Panc1 (cell line): ENCODE measurements around the gene AGBL2. TPM values are rescaled to one million over a fixed set of nuclear protein-coding genes. Genes with fewer than 3 reads are reported as not detected.
A peak's percentile ranks its signal among the peaks of the same experiment; 100 is the strongest.
"Not testable (repeated sequence)": the region's sequence is repeated elsewhere in the genome, so short reads cannot be mapped to it uniquely, and the experiment has no call there.

Experiments used
- ATAC-seq: fragments of 200-7000 bp; cut with Tn5 transposase; 2 replicates; pipeline ENCODE4 v1.9.1; 2020; ENCODE audit warnings: mild to moderate bottlenecking, moderate library complexity
- Bru-seq: library from RNA; stranded (reverse); fragments of 400-500 nt; gene quantifications from one replicate; lab custom pipeline; 2021; lab: Mats Ljungman, UMichigan
- BruChase-seq, 2 experiments: library from RNA; stranded (reverse); fragments of 400-500 nt; gene quantifications; one replicate each; lab custom pipeline; 2021; lab: Mats Ljungman, UMichigan
- BruUV-seq: library from RNA; stranded (reverse); fragments of 400-500 nt; replicated peaks from 2 replicates; lab custom pipeline; 2021; lab: Mats Ljungman, UMichigan
- CTCF ChIA-PET: fragments of 300-600 bp; sonication (Branson Sonifier 250); formaldehyde crosslinking; loops from one replicate; lab custom pipeline; 2022; ENCODE audit warnings: antibody characterized with exemption; lab: Charles Lee
- POLR2A ChIA-PET: fragments of 300-600 bp; sonication (Branson Sonifier 250); formaldehyde crosslinking; loops from one replicate; lab custom pipeline; 2022; ENCODE audit warnings: antibody characterized with exemption; lab: Charles Lee
- DNase-seq: peaks from one replicate; pipeline ENCODE4 v3.0.0-alpha.2; 2010; ENCODE audit warnings: low read depth, low spot score
- H3K27ac ChIP-seq: 2 replicates; pipeline ENCODE4 v1.5.1; 2011; ENCODE audit warnings: mild to moderate bottlenecking, low read length, inconsistent platforms
- H3K27me3 ChIP-seq: fragments of 200-500 bp; sonication (Bioruptor generic); 2 replicates; pipeline ENCODE4 v1.6.0; 2014; ENCODE audit warnings: low read length, inconsistent platforms; ENCODE audit not compliant: control insufficient read depth, insufficient read depth
- H3K36me3 ChIP-seq: fragments of 200-500 bp; sonication (Bioruptor generic); 2 replicates; pipeline ENCODE4 v1.5.1; 2014; ENCODE audit warnings: inconsistent platforms, mild to moderate bottlenecking, low read length, moderate library complexity; ENCODE audit not compliant: control insufficient read depth, insufficient read depth
- H3K4me1 ChIP-seq: 2 replicates; pipeline ENCODE4 v1.5.1; 2011; ENCODE audit warnings: inconsistent platforms, mild to moderate bottlenecking, low read length, moderate library complexity; ENCODE audit not compliant: control insufficient read depth, insufficient read depth
- H3K4me3 ChIP-seq, 2 experiments: 2 replicates each; pipeline ENCODE4 v1.5.1; 2011 to 2012; ENCODE audit warnings: low read depth in 2 of 2, low read length in 2 of 2, mild to moderate bottlenecking in 2 of 2, inconsistent platforms in 1 of 2, moderate library complexity in 1 of 2
- H3K9me3 ChIP-seq: fragments of 200-500 bp; sonication (Bioruptor generic); 2 replicates; pipeline ENCODE4 v1.5.1; 2014; ENCODE audit warnings: low read depth, mild to moderate bottlenecking, inconsistent platforms, low read length, moderate library complexity; ENCODE audit not compliant: control insufficient read depth, insufficient read depth
- POLR2AphosphoS5 ChIP-seq: IDR thresholded peaks from 2 replicates; pipeline ENCODE4 v1.6.1; 2012; ENCODE audit warnings: mild to moderate bottlenecking, low read depth, low read length, moderate library complexity
- SIN3A ChIP-seq: IDR thresholded peaks from 2 replicates; pipeline ENCODE4 v1.6.1; 2012; ENCODE audit warnings: low read depth, mild to moderate bottlenecking, low read length, moderate library complexity, borderline replicate concordance; ENCODE audit not compliant: insufficient read depth
- TCF7L2 ChIP-seq: IDR thresholded peaks from 2 replicates; pipeline ENCODE4 v1.6.1; 2011; ENCODE audit warnings: mild to moderate bottlenecking, low read depth, low read length, inconsistent platforms
- in situ Hi-C: cut with HindIII; loops from 2 replicates; pipeline ENCODE4 v1.10.0; 2016; ENCODE audit warnings: low sequenced_read_pairs, low pct_unique_long_range_greater_than_20kb
- intact Hi-C: fragments of 100-400 bp; cut with micrococcal nuclease; formaldehyde crosslinking; loops from one replicate; pipeline ENCODE4 v1.10.0; 2022; ENCODE audit not compliant: unreplicated experiment
- long read RNA-seq: library from polyadenylated mRNA; unstranded; transcript quantifications from one replicate; pipeline ENCODE4 v2.0.0, GENCODE V29; 2021; ENCODE audit not compliant: unreplicated experiment
- polyA plus RNA-seq: library from polyadenylated mRNA; unstranded; fragments of >200 nt; gene quantifications from one replicate; pipeline ENCODE4 v1.2.1, GENCODE V29; 2012; ENCODE audit warnings: missing spikeins; ENCODE audit not compliant: insufficient read length
- total RNA-seq: library from RNA; stranded (reverse); gene quantifications from one replicate; pipeline ENCODE4 v1.2.1, GENCODE V29; 2021; ENCODE audit not compliant: unreplicated experiment
- TF ChIP-seq, protein P1 (sequence below), 2 experiments: IDR thresholded peaks; 2 replicates each; pipeline ENCODE4 v1.6.1; 2011 to 2012; ENCODE audit warnings: low read depth in 2 of 2, control low read depth in 1 of 2, low read length in 1 of 2, mild to moderate bottlenecking in 1 of 2, moderate library complexity in 1 of 2; ENCODE audit not compliant: insufficient read depth in 1 of 2

AGBL2 gene, protein sequence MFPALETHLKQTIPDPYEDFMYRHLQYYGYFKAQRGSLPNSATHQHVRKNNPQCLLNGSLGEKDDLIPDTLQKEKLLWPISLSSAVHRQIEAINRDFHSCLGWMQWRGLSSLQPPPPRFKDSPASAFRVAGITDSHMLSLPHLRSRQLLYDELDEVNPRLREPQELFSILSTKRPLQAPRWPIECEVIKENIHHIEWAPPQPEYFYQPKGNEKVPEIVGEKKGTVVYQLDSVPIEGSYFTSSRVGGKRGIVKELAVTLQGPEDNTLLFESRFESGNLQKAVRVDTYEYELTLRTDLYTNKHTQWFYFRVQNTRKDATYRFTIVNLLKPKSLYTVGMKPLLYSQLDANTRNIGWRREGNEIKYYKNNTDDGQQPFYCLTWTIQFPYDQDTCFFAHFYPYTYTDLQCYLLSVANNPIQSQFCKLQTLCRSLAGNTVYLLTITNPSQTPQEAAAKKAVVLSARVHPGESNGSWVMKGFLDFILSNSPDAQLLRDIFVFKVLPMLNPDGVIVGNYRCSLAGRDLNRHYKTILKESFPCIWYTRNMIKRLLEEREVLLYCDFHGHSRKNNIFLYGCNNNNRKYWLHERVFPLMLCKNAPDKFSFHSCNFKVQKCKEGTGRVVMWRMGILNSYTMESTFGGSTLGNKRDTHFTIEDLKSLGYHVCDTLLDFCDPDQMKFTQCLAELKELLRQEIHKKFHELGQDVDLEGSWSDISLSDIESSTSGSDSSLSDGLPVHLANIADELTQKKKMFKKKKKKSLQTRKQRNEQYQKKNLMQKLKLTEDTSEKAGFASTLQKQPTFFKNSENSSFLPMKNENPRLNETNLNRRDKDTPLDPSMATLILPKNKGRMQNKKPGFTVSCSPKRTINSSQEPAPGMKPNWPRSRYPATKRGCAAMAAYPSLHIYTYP
- total RNA-seq, result 6.8 TPM
- 3.2 TPM for polyA plus RNA-seq
- Bru-seq, nascent RNA, result percentile 47 among the genes with signal in this experiment
- percentile 51 among the genes with signal in this experiment for BruChase-seq, experiment 1, labeled RNA remaining after a 2-hour chase
- percentile 52 among the genes with signal in this experiment for BruChase-seq, experiment 2, labeled RNA remaining after a 6-hour chase
- long read RNA-seq, partial matches to known transcripts, result 1 of 4 reads
- long read RNA-seq, other reads (novel, unspliced or antisense), result 3 of 4 reads

DNA sequence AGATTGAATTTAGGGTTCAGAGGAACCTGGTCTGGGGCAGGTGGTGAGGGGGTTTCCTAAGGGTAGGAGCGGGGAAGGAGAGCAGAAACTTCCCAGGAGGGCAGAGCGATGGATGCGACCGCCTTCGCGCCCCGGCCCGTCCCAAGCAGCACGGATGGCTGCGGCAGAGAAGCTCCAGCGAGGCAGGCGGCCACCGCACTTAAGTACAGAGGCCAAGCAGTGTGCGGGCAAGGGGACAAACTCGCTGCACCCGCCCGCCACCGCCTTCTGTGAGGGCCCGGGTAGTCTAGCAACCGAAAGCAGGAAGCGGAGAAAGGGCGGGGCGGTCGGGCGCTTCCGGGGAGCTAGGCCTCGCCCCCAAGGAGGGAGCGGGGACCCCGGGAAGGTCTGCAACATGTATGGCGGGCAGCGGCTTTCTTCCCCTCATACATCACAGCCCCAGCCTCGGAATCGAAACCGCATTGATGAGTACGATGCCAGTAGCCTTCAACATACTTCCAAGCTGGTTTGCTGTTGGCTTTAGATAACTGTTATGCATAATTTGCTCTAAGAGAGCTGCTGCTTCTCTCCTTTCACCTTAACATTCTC lies at the start of gene AGBL2:
Gene AGBL2, minus strand, starts transcription at position 288 of the 588 bp plus-strand sequence. CDS start 719 bp downstream, outside the sequence.
- Histone ChIP-seq H3K4me3 (peak within 1 kb of the TSS; percentile 65 to 91), H3K4me1 (peaks cover 6% of the 10 kb centered on the region; the same call in 1 of the 2 replicates), H3K27me3 (no peaks in the 10 kb centered on the region), H3K36me3 (peaks cover 20% of the 10 kb centered on the region), H3K27ac (peak within 1 kb of the TSS; percentile 95), H3K9me3 (no peaks in the 10 kb centered on the region)
- TF ChIP-seq, protein P1, sequence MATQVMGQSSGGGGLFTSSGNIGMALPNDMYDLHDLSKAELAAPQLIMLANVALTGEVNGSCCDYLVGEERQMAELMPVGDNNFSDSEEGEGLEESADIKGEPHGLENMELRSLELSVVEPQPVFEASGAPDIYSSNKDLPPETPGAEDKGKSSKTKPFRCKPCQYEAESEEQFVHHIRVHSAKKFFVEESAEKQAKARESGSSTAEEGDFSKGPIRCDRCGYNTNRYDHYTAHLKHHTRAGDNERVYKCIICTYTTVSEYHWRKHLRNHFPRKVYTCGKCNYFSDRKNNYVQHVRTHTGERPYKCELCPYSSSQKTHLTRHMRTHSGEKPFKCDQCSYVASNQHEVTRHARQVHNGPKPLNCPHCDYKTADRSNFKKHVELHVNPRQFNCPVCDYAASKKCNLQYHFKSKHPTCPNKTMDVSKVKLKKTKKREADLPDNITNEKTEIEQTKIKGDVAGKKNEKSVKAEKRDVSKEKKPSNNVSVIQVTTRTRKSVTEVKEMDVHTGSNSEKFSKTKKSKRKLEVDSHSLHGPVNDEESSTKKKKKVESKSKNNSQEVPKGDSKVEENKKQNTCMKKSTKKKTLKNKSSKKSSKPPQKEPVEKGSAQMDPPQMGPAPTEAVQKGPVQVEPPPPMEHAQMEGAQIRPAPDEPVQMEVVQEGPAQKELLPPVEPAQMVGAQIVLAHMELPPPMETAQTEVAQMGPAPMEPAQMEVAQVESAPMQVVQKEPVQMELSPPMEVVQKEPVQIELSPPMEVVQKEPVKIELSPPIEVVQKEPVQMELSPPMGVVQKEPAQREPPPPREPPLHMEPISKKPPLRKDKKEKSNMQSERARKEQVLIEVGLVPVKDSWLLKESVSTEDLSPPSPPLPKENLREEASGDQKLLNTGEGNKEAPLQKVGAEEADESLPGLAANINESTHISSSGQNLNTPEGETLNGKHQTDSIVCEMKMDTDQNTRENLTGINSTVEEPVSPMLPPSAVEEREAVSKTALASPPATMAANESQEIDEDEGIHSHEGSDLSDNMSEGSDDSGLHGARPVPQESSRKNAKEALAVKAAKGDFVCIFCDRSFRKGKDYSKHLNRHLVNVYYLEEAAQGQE (IDR thresholded peaks at IDR 0.05; ENCODE audit: insufficient read depth in 1 of 2, low read depth in 2 of 2, low read length in 1 of 2), result no peak
- TF ChIP-seq TCF7L2, result no peak
- TF ChIP-seq POLR2AphosphoS5, result peak; percentile 97
- TF ChIP-seq SIN3A, result peak; percentile 74; the same call in 1 of the 2 replicates
- DNase-seq (no peak), ATAC-seq (peak; percentile 96)
- ChIA-PET CTCF (no interaction called here), POLR2A (interaction anchor here (0.6 to 1.0 kb wide), 4 partner anchors 55 to 133 kb away, joined by 3 to 13 read pairs (median 8); partner anchors contain the start of gene NUP160)
- in situ Hi-C loops, result no loop called here
- intact Hi-C loops, result no loop called here
- BruUV-seq, result no TSS peak

DNA sequence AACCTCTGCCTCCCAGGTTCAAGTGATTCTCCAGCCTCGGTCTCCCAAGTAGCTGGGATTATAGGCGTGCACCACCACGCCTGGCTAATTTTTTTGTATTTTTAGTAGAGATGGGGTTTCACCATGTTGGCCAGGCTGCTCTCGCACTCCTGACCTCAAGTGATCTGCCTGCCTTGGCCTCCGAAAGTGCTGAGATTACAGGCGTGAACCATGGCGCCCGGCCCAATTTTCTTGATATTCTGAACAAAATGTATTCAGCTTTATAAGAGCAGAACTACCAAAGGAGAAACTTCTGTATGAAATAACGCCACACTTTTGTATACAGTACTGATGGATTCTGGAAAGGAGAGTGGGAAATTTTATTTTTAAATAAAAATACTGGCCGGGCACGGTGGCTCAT lies 44.1 kb upstream of the AGBL2 start:
- H3K4me3 ChIP-seq, intact Hi-C loops, POLR2A ChIA-PET, ATAC-seq, H3K27ac ChIP-seq, in situ Hi-C loops, BruUV-seq, H3K4me1 ChIP-seq, H3K9me3 ChIP-seq, DNase-seq, H3K27me3 ChIP-seq, CTCF ChIA-PET: not testable (repeated sequence)
- peaks cover 17% of the 10 kb centered on the region for H3K36me3 ChIP-seq
